HG02588 (cell line): Measurements from ENCODE around the gene SASH1.
A peak's percentile ranks its signal among the peaks of the same experiment; 100 is the strongest.

Experiments
- ATAC-seq: cut with Tn5 transposase; IDR thresholded peaks from one replicate; pipeline ENCODE4 v1.9.1; 2021; ENCODE audit warnings: mild to moderate bottlenecking, moderate library complexity; ENCODE audit not compliant: unreplicated experiment

SASH1 gene

GRCh38 chr6:148516217-148516616, 173.6 kb downstream of the SASH1 start:
- ATAC-seq: no peak

GRCh38 chr6:148516617-148517016, 174.0 kb downstream of the SASH1 start:
- ATAC-seq: no peak

GRCh38 chr6:148517470-148517869, 174.8 kb downstream of the SASH1 start:
- no peak for ATAC-seq

GRCh38 chr6:148518511-148519156, 176.0 kb downstream of the SASH1 start:
- ATAC-seq: no peak

GRCh38 chr6:148520109-148520841, 177.6 kb downstream of the SASH1 start:
- ATAC-seq: peak; percentile 87

GRCh38 chr6:148521158-148521557, 178.5 kb downstream of the SASH1 start:
- ATAC-seq: no peak

- ATAC-seq: no peak
Measured at GRCh38 chr6:148521586-148521985, 178.9 kb downstream of the SASH1 start.

GRCh38 chr6:148523048-148523447, 180.4 kb downstream of the SASH1 start:
- no peak for ATAC-seq

GRCh38 chr6:148523551-148523950, 180.9 kb downstream of the SASH1 start:
- no peak for ATAC-seq

GRCh38 chr6:148524471-148524882, 181.8 kb downstream of the SASH1 start:
- no peak for ATAC-seq

GRCh38 chr6:148524976-148525375, 182.3 kb downstream of the SASH1 start:
- ATAC-seq: no peak

GRCh38 chr6:148525453-148525852, 182.8 kb downstream of the SASH1 start:
- ATAC-seq: no peak

- ATAC-seq: no peak
Measured at GRCh38 chr6:148526145-148526544, 183.5 kb downstream of the SASH1 start.

- ATAC-seq: no peak
Measured at GRCh38 chr6:148528292-148528691, 185.7 kb downstream of the SASH1 start.

GRCh38 chr6:148529010-148529409, 186.4 kb downstream of the SASH1 start:
- no peak for ATAC-seq

- peak; percentile 88 for ATAC-seq
Measured at GRCh38 chr6:148530394-148530953, 187.8 kb downstream of the SASH1 start.

GRCh38 chr6:148530976-148531375, 188.3 kb downstream of the SASH1 start:
- no peak for ATAC-seq

- no peak for ATAC-seq
Measured at GRCh38 chr6:148532698-148533097, 190.1 kb downstream of the SASH1 start.

GRCh38 chr6:148533309-148534107, 190.9 kb downstream of the SASH1 start:
- ATAC-seq: no peak

GRCh38 chr6:148534871-148535270, 192.2 kb downstream of the SASH1 start:
- ATAC-seq: no peak

GRCh38 chr6:148535381-148535780, 192.7 kb downstream of the SASH1 start:
- no peak for ATAC-seq
